Esophagus (tissue), 2 donors: ENCODE measurements around the gene SLC46A3. TPM values are rescaled to one million over a fixed set of nuclear protein-coding genes. Genes with fewer than 3 reads are reported as not detected.
"Not testable (repeated sequence)": the region's sequence is repeated elsewhere in the genome, so short reads cannot be mapped to it uniquely, and the experiment has no call there.

Experiments used
- H3K27ac ChIP-seq, 2 donors: one replicate each; pipeline ENCODE4 v1.5.1; 2013; ENCODE audit warnings: low read depth in 2 of 2, mild to moderate bottlenecking in 2 of 2, inconsistent platforms in 1 of 2, low read length in 1 of 2, moderate library complexity in 1 of 2
- H3K27me3 ChIP-seq, 2 donors: one replicate each; pipeline ENCODE4 v1.6.1; 2013; ENCODE audit warnings: low read length in 2 of 2, control low read depth in 1 of 2, mild to moderate bottlenecking in 1 of 2; ENCODE audit not compliant: insufficient read depth in 2 of 2, control insufficient read depth in 1 of 2
- H3K36me3 ChIP-seq, 2 donors: one replicate each; pipeline ENCODE4 v1.6.1; 2013; ENCODE audit warnings: low read length in 1 of 2; ENCODE audit not compliant: control insufficient read depth in 2 of 2, insufficient read depth in 2 of 2
- H3K4me1 ChIP-seq, 2 donors: one replicate each; pipeline ENCODE4 v1.6.1; 2013; ENCODE audit warnings: low read length in 1 of 2; ENCODE audit not compliant: control insufficient read depth in 2 of 2, insufficient read depth in 2 of 2
- H3K4me3 ChIP-seq, 2 donors: one replicate each; pipeline ENCODE4 v1.5.1; 2013; ENCODE audit warnings: low read length in 2 of 2, mild to moderate bottlenecking in 2 of 2, low read depth in 1 of 2, moderate library complexity in 1 of 2
- H3K9me3 ChIP-seq, 2 donors: one replicate each; pipeline ENCODE4 v1.6.1; 2013; ENCODE audit warnings: mild to moderate bottlenecking in 2 of 2, low read depth in 1 of 2, low read length in 1 of 2, moderate library complexity in 1 of 2; ENCODE audit not compliant: control insufficient read depth in 2 of 2, insufficient read depth in 1 of 2
- WGBS, 2 donors: extraction: QIAGEN DNeasy Blood & Tissue Kit; methylation state at CpG; one replicate each; pipeline ENCODE4 v1.1.7; 2013; 5-methylcytosine and 5-hydroxymethylcytosine counted together
- polyA plus RNA-seq, 2 donors: library from polyadenylated mRNA; stranded (reverse); fragments of 200-250 nt; gene quantifications; one replicate each; pipeline ENCODE4 v1.2.3, GENCODE V29; 2013
- donor health status: healthy with polysubstance abuse.
- donor health status: Bipolar disorder and iron deficiency.

The SLC46A3 gene
- polyA plus RNA-seq, 2 donors, result 0.96 to 2.7 TPM

- not testable (repeated sequence) for H3K9me3 ChIP-seq, H3K27ac ChIP-seq, H3K27me3 ChIP-seq, H3K4me1 ChIP-seq, H3K4me3 ChIP-seq, H3K36me3 ChIP-seq
- WGBS, 2 donors, result 36 to 41% methylated on average over 11 of the region's 11 CpGs
These were observed 24.9 kb downstream of the SLC46A3 start for GRCh38 chr13:28693605-28694491.

GRCh38 chr13:28685892-28686291 is 32.9 kb downstream of the SLC46A3 start:
- Histone ChIP-seq H3K27ac (no peak overlapping the region), H3K36me3 (no peaks in the 10 kb centered on the region), H3K4me3 (no peak overlapping the region), H3K4me1 (no peaks in the 10 kb centered on the region), H3K27me3 (no peaks in the 10 kb centered on the region), H3K9me3 (no peaks in the 10 kb centered on the region)
- 76 to 79% methylated on average over 3 of the region's 3 CpGs for WGBS, 2 donors

GRCh38 chr13:28685114-28685513 is 33.7 kb downstream of the SLC46A3 start:
- WGBS, 2 donors, result 85 to 89% methylated on average over 12 of the region's 12 CpGs

GRCh38 chr13:28684257-28684656 is 34.5 kb downstream of the SLC46A3 start:
- WGBS, 2 donors, result 46 to 58% methylated on average over 7 of the region's 7 CpGs
- Histone ChIP-seq H3K9me3 (no peaks in the 10 kb centered on the region), H3K4me3 (no peak overlapping the region), H3K27ac (no peak overlapping the region), H3K36me3 (no peaks in the 10 kb centered on the region), H3K27me3 (no peaks in the 10 kb centered on the region), H3K4me1 (no peaks in the 10 kb centered on the region)

More at GRCh38 chr13:28685114-28685513, 33.7 kb downstream of the SLC46A3 start:
- Histone ChIP-seq H3K4me1 (no peaks in the 10 kb centered on the region), H3K27me3 (no peaks in the 10 kb centered on the region), H3K4me3 (no peak overlapping the region), H3K27ac (no peak overlapping the region), H3K9me3 (no peaks in the 10 kb centered on the region), H3K36me3 (no peaks in the 10 kb centered on the region)

GRCh38 chr13:28683169-28683568 is 35.6 kb downstream of the SLC46A3 start:
- 86 to 92% methylated on average over 8 of the region's 8 CpGs for WGBS, 2 donors
- not testable (repeated sequence) for H3K9me3 ChIP-seq, H3K4me1 ChIP-seq, H3K27me3 ChIP-seq, H3K36me3 ChIP-seq, H3K4me3 ChIP-seq, H3K27ac ChIP-seq

- no peak overlapping the region for H3K27ac ChIP-seq
- no peaks in the 10 kb centered on the region for H3K27me3 ChIP-seq
- 95 to 97% methylated on average over 2 of the region's 2 CpGs for WGBS, 2 donors
- no peaks in the 10 kb centered on the region for H3K4me1 ChIP-seq
- H3K4me3 ChIP-seq, result no peak overlapping the region
- peaks cover 4 to 5% of the 10 kb centered on the region in 2 donors for H3K36me3 ChIP-seq
- no peaks in the 10 kb centered on the region for H3K9me3 ChIP-seq
These were observed 38.2 kb downstream of the SLC46A3 start for GRCh38 chr13:28680541-28680940.

- no peaks in the 10 kb centered on the region for H3K27me3 ChIP-seq
- WGBS, 2 donors, result 87 to 90% methylated on average over 1 of the region's 1 CpG
- peaks cover 4 to 5% of the 10 kb centered on the region in 2 donors for H3K36me3 ChIP-seq
- H3K4me1 ChIP-seq, result no peaks in the 10 kb centered on the region
- no peaks in the 10 kb centered on the region for H3K9me3 ChIP-seq
- H3K4me3 ChIP-seq, result no peak overlapping the region
- no peak overlapping the region for H3K27ac ChIP-seq
These were observed 39.1 kb downstream of the SLC46A3 start for GRCh38 chr13:28679628-28680027.

- H3K4me3 ChIP-seq, result no peak overlapping the region
- no peak overlapping the region for H3K27ac ChIP-seq
- no peaks in the 10 kb centered on the region for H3K4me1 ChIP-seq
- H3K27me3 ChIP-seq, result no peaks in the 10 kb centered on the region
- H3K36me3 ChIP-seq, result peaks cover 5 to 9% of the 10 kb centered on the region in 2 donors
- H3K9me3 ChIP-seq, result no peaks in the 10 kb centered on the region
- WGBS, 2 donors, result 84 to 94% methylated on average over 1 of the region's 1 CpG
These were observed 40.0 kb downstream of the SLC46A3 start for GRCh38 chr13:28678809-28679208.

- no peak overlapping the region for H3K4me3 ChIP-seq
- peaks cover 18 to 24% of the 10 kb centered on the region in 2 donors for H3K36me3 ChIP-seq
- no peaks in the 10 kb centered on the region for H3K9me3 ChIP-seq
- H3K27me3 ChIP-seq, result no peaks in the 10 kb centered on the region
- H3K4me1 ChIP-seq, result no peaks in the 10 kb centered on the region
- H3K27ac ChIP-seq, result no peak overlapping the region
These were observed 47.5 kb downstream of the SLC46A3 start for GRCh38 chr13:28671126-28671792.
